HUDEP-2 (cell line): ENCODE measurements around the gene PMEL.
"Not testable (repeated sequence)": the region's sequence is repeated elsewhere in the genome, so short reads cannot be mapped to it uniquely, and the experiment has no call there.

ENCODE experiments used
- DNase-seq, 76 experiments: peaks; one replicate each; lab custom pipeline; 2025; ENCODE audit not compliant: unreplicated experiment in 76 of 76; lab: John Stamatoyannopoulos, UW

PMEL gene

GRCh38 chr12:55965941-55966407 is at the start of gene PMEL:
Gene PMEL (minus strand): TSS chr12:55966042. CDS start chr12:55966011, 31 bp downstream.
- DNase-seq = no peak

DNA sequence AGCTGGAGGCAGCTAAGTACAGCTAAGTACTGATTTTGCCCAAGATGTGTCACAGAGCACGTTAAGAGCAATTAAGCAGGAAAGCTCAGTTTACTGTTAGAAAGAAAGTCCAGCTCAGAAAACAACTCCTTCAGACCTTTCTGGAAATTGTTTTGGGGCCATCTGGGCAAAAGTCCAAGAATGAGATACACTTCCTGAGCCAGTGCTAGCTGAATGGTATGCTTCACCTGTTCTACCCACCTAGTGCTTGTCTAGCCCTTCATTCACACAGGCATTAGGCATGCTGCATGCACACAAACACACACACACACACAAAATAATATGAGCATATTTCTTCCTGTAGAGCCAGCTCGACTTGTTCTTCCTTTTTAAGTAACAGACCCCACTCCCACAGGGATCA is 48.4 kb upstream of the PMEL start:
- DNase-seq = no peak

DNA sequence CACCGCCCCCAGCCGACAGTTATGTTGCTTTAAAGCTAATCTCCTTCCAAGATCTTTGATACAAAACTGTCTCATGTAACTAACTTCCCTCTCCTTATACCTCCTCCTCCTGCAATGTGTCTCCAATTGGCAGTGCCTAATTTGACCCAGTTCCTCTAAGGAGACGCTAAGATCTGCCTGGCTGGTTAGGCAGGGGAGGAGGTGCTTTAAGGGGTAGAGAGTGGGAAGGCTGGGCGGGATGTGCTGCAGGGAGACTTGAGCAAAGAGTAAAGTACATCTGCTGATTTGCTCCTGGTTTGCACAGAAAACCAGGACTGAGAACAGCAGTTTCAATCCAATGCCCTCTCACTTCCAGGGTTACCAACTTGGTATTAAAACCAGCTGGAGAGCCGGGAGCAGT is 47.6 kb upstream of the PMEL start:
- no peak for DNase-seq

DNA sequence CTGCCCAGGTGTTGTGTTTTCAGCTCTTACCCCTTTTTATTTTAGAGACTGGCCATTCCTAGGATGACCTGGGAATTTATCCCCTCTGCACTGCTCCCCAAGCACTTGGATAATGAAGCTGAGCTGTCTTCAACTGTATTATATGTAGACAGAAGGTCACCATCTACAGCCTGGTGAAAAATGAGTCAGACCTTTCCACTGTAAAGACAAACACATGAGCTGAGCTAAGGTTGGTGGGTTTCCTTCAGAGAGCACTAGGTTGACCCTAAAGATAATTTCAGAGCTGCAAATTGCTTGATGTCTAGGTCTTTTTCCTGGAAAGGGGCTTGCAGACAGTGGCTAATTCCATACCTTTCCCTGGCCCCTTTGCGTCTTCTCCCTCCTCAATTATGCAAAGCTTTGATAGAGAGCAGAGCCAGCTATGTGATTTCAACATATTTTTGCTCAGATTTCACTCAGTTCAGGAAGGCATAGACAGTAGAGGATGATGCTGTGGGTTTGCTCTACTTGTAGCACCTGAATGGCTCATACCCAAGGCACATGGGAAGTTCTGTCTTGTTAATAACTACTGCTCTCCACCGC is 45.8 kb upstream of the PMEL start:
- no peak for DNase-seq

GRCh38 chr12:56010111-56010570 is 44.3 kb upstream of the PMEL start:
- DNase-seq = peak in 1 of 76 experiments; percentile 15

- peak in 34 of 76 experiments; percentile 3 to 48 (median 26) for DNase-seq
Measured at GRCh38 chr12:56007564-56008559, 42.0 kb upstream of the PMEL start.

GRCh38 chr12:56004211-56004610 is 38.4 kb upstream of the PMEL start:
- DNase-seq = no peak

- not testable (repeated sequence) for DNase-seq
Measured at GRCh38 chr12:56003376-56003775, 37.5 kb upstream of the PMEL start.

GRCh38 chr12:56001487-56002100 is 35.8 kb upstream of the PMEL start:
- DNase-seq = no peak

DNA sequence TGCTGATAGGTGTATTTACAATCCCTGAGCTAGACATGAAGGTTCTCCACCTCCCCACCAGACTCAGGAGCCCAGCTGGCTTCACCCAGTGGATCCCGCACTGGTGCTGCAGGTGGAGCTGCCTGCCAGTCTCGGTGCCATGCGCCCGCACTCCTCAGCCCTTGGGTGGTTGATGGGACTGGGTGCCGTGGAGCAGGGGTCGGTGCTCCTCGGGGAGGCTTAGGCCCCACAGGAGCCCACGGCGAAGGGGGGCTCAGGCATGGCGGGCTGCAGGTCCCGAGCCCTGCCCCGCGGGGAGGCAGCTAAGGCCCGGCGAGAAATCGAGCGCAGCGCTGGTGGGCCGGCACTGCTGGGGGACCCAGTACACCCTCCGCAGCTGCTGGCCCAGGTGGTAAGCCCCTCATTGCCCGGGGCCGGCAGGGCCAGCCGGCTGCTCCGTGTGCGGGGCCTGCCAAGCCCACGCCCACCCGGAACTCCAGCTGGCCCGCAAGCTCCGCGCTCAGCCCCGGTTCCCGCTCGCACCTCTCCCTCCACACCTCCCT is 34.2 kb upstream of the PMEL start:
- not testable (repeated sequence) for DNase-seq

DNA sequence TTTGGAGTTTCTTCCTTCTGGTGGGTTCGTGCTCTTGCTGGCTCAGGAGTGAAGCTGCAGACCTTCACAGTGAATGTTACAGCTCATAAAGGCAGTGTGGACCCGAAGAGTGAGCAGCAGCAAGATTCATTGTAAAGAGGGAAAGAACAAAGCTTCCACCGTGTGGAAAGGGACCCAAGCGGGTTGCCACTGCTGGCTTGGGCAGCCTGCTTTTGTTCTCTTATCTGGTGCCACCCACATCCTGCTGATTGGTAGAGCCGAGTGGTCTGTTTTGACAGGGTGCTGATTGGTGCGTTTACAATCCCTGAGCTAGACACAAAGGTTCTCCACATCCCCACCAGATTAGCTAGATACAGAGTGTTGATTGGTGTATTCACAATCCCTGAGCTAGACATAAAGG is 33.7 kb upstream of the PMEL start:
- peak in 1 of 76 experiments; percentile 10 for DNase-seq

GRCh38 chr12:55997535-55997859 is 31.7 kb upstream of the PMEL start:
- no peak for DNase-seq

GRCh38 chr12:55996715-55997534 is 31.1 kb upstream of the PMEL start, which contains the start of gene SUOX:
Gene SUOX (plus strand): TSS chr12:55997276. CDS start chr12:56002222, 4,946 bp downstream.
- DNase-seq = peak in 75 of 76 experiments; percentile 44 to 97 (median 90)

GRCh38 chr12:55996201-55996714 is 30.4 kb upstream of the PMEL start:
- DNase-seq = peak in 58 of 76 experiments; percentile 1 to 75 (median 38)

GRCh38 chr12:55995366-55995765 is 29.5 kb upstream of the PMEL start:
- DNase-seq = no peak

GRCh38 chr12:55993230-55993853 is 27.5 kb upstream of the PMEL start:
- no peak for DNase-seq

- no peak for DNase-seq
Measured at GRCh38 chr12:55991110-55991509, 25.3 kb upstream of the PMEL start.

DNA sequence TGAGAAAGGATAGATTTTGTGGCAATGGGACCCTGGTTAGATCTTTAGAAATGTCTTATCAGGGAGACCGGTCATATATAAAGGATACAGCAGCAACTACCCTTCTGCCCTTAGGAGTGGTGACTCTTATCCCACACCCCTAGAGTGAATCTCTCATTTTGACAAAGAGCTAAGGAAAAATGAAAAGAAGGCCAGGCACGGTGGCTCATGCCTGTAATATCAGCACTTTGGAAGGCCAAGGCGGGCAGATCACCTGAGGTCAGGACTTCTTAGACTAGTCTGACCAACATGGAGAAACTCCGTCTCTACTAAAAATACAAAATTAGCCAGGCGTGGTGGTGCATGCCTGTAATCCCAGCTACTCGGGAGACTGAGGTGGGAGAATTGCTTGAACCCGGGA is 20.1 kb upstream of the PMEL start:
- DNase-seq = not testable (repeated sequence)

DNA sequence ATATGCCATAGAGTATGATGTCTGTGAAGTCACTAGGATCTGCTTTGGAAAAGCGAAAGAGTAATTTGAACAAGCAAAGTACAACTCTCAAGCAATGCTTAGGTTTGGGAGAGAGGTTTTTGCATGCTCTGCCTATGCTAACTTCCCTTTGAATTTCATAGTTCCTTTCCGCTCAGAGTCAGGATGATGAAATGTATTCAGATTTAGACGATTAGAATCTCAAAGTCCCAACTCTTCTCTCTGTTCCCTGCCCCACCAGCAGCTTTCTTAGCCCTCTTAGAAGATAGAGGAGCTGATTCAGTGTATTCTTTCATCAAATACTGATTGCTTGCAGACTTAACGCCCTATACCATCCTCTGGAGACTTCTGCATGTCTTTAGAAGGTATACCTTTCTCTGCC is 19.5 kb upstream of the PMEL start:
- no peak for DNase-seq
